ENCODE measurements around the gene GAS2L3. TPM values are rescaled to one million over a fixed set of nuclear protein-coding genes. Genes with fewer than 3 reads are reported as not detected.

The GAS2L3 gene
- total and polyA plus RNA-seq, 2 of the 13 experiments (the other 11 are each of a cell fraction or from before 2014, with no cell fraction given): 7.0 to 20.8 TPM

GRCh38 chr12:100554608-100555077, 18.8 kb upstream of the GAS2L3 start (continued):
- TF ChIP-seq ZMAT3 (CRISPR knock-in tag; conservative IDR thresholded peaks at IDR 0.05) (no peak), LCORL (IDR thresholded peaks at IDR 0.05) (no peak), LCORL (CRISPR knock-in tag; IDR thresholded peaks at IDR 0.05) (no peak), ARNT (IDR thresholded peaks at IDR 0.05) (no peak), ZNF17 (CRISPR knock-in tag; IDR thresholded peaks at IDR 0.05) (no peak), SOX5 (CRISPR knock-in tag; IDR thresholded peaks at IDR 0.05; ENCODE audit: borderline replicate concordance) (peak; percentile 38; the same call in 1 of the 2 replicates), SOX13 (IDR thresholded peaks at IDR 0.05) (no peak), SOX13 (CRISPR knock-in tag; conservative IDR thresholded peaks at IDR 0.05 in 1 of 2, IDR thresholded peaks at IDR 0.05 in 1 of 2) (peak in 1 of 2 experiments; percentile 18; a peak in 1 of 4 replicates), EHMT2 (IDR thresholded peaks at IDR 0.05; ENCODE audit: borderline replicate concordance, low read depth, low read length) (no peak), RAD21 (CRISPR knock-in tag; IDR thresholded peaks at IDR 0.05) (peak; percentile 84), HMGXB4 (CRISPR knock-in tag; IDR thresholded peaks at IDR 0.05; ENCODE audit: borderline replicate concordance in 1 of 2, low read depth in 1 of 2) (0 out of 4 replicates have a peak, but pooled peaks of 1 of the 2 experiments have one; percentile 42), ZNF839 (CRISPR knock-in tag; IDR thresholded peaks at IDR 0.05; ENCODE audit: borderline replicate concordance) (no peak), DDIT3 (CRISPR knock-in tag; IDR thresholded peaks at IDR 0.05) (no peak), ZNF331 (CRISPR knock-in tag; IDR thresholded peaks at IDR 0.05) (peak; percentile 54; the same call in 1 of the 2 replicates), SAP130 (CRISPR knock-in tag; IDR thresholded peaks at IDR 0.05; ENCODE audit: low read depth) (peak; percentile 40; the same call in 1 of the 2 replicates), SRSF4 (IDR thresholded peaks at IDR 0.05; ENCODE audit: low read depth, low read length, poor library complexity, severe bottlenecking) (no peak), IKZF5 (CRISPR knock-in tag; IDR thresholded peaks at IDR 0.05) (no peak), MIXL1 (CRISPR knock-in tag; IDR thresholded peaks at IDR 0.05) (peak; percentile 91)
